ENCODE measurements around the gene CASP8AP2. TPM values are rescaled to one million over a fixed set of nuclear protein-coding genes. Genes with fewer than 3 reads are reported as not detected.

Gene CASP8AP2
- polyA plus RNA-seq, 1 donor (not counting 4 experiments of a cell fraction or from before 2014, with no cell fraction given): 8.5 TPM

- Histone ChIP-seq H3K36me3 (ENCODE audit: control insufficient read depth in 2 of 2, extremely low read depth in 1 of 2, insufficient read depth in 2 of 2, low read length in 2 of 2) (peaks cover 18 to 20% of the 10 kb centered on the region in 2 experiments), H3K4me3 (ENCODE audit: control insufficient read depth in 2 of 3, extremely low read depth in 1 of 3, insufficient read depth in 2 of 3, low read depth in 1 of 3, low read length in 3 of 3) (no peak overlapping the region), H3K79me2 (ENCODE audit: control insufficient read depth, insufficient read depth, low read length) (peaks cover 9% of the 10 kb centered on the region), H3K4me1 (ENCODE audit: control insufficient read depth, extremely low read depth, insufficient read depth, low read length) (no peaks in the 10 kb centered on the region), H4K20me1 (ENCODE audit: control insufficient read depth, extremely low read depth, insufficient read depth, low read length) (no peaks in the 10 kb centered on the region), H2AFZ (ENCODE audit: control insufficient read depth, low read length) (no peak overlapping the region), H3K9ac (ENCODE audit: control insufficient read depth, extremely low read depth, insufficient read depth, low read length) (no peak overlapping the region), H3K4me2 (ENCODE audit: control insufficient read depth, extremely low read depth, insufficient read depth, low read depth, low read length) (no peak overlapping the region), H3K27me3 (ENCODE audit: control insufficient read depth, extremely low read depth, insufficient read depth, low read length) (no peaks in the 10 kb centered on the region), H3K9me3 (ENCODE audit: control insufficient read depth, low read depth, low read length) (no peaks in the 10 kb centered on the region), H3K9me1 (ENCODE audit: control insufficient read depth, extremely low read depth, insufficient read depth, low read length) (no peaks in the 10 kb centered on the region), H3K27ac (ENCODE audit: control insufficient read depth, insufficient read depth, low read length) (no peak overlapping the region)
- no peak for TF ChIP-seq EZH2 (IDR thresholded peaks at IDR 0.05; ENCODE audit: low read length)
- no peak for TF ChIP-seq CTCF (optimal IDR thresholded peaks at IDR 0.05 in 1 of 3, IDR thresholded peaks at IDR 0.05 in 1 of 3, conservative IDR thresholded peaks at IDR 0.05 in 1 of 3; ENCODE audit: extremely low read depth in 1 of 3, insufficient read depth in 2 of 3, low read length in 3 of 3)
- DNase-seq (ENCODE audit: low read depth, low spot score) (no peak), FAIRE-seq (no peak)
- dilution Hi-C loops (cut with MboI; ENCODE audit: extremely low pct_ligation_motif_present, low sequenced_read_pairs): no loop called here
Observed at GRCh38 chr6:89794324-89794723, 35.4 kb upstream of the CASP8AP2 start.

GRCh38 chr6:89797317-89797716 is 32.4 kb upstream of the CASP8AP2 start:
- no peak for TF ChIP-seq EZH2 (IDR thresholded peaks at IDR 0.05; ENCODE audit: low read length)
- TF ChIP-seq CTCF (optimal IDR thresholded peaks at IDR 0.05 in 1 of 3, IDR thresholded peaks at IDR 0.05 in 1 of 3, conservative IDR thresholded peaks at IDR 0.05 in 1 of 3; ENCODE audit: extremely low read depth in 1 of 3, insufficient read depth in 2 of 3, low read length in 3 of 3): no peak
- Histone ChIP-seq H3K36me3 (ENCODE audit: control insufficient read depth in 2 of 2, extremely low read depth in 1 of 2, insufficient read depth in 2 of 2, low read length in 2 of 2) (peaks cover 17% of the 10 kb centered on the region in 2 experiments), H3K4me3 (ENCODE audit: control insufficient read depth in 2 of 3, extremely low read depth in 1 of 3, insufficient read depth in 2 of 3, low read depth in 1 of 3, low read length in 3 of 3) (no peak overlapping the region), H2AFZ (ENCODE audit: control insufficient read depth, low read length) (no peak overlapping the region), H4K20me1 (ENCODE audit: control insufficient read depth, extremely low read depth, insufficient read depth, low read length) (no peaks in the 10 kb centered on the region), H3K27ac (ENCODE audit: control insufficient read depth, insufficient read depth, low read length) (no peak overlapping the region), H3K4me1 (ENCODE audit: control insufficient read depth, extremely low read depth, insufficient read depth, low read length) (no peaks in the 10 kb centered on the region), H3K27me3 (ENCODE audit: control insufficient read depth, extremely low read depth, insufficient read depth, low read length) (no peaks in the 10 kb centered on the region), H3K9me3 (ENCODE audit: control insufficient read depth, low read depth, low read length) (no peaks in the 10 kb centered on the region), H3K4me2 (ENCODE audit: control insufficient read depth, extremely low read depth, insufficient read depth, low read depth, low read length) (no peak overlapping the region), H3K9me1 (ENCODE audit: control insufficient read depth, extremely low read depth, insufficient read depth, low read length) (no peaks in the 10 kb centered on the region), H3K9ac (ENCODE audit: control insufficient read depth, extremely low read depth, insufficient read depth, low read length) (no peak overlapping the region), H3K79me2 (ENCODE audit: control insufficient read depth, insufficient read depth, low read length) (peaks cover 10% of the 10 kb centered on the region)
- FAIRE-seq (no peak), DNase-seq (ENCODE audit: low read depth, low spot score) (no peak)
- dilution Hi-C loops (cut with MboI; ENCODE audit: extremely low pct_ligation_motif_present, low sequenced_read_pairs): no loop called here
